Retinal pigment epithelial cell (primary cell): ENCODE results near the gene HORMAD2.
A peak's percentile ranks its signal among the peaks of the same experiment; 100 is the strongest.

Experiments
- DNase-seq: peaks from one replicate; pipeline ENCODE4 v3.0.0-alpha.2; 2010; ENCODE audit warnings: low read depth
- H3K4me3 ChIP-seq: 2 replicates; pipeline ENCODE4 v1.5.1; 2011; ENCODE audit warnings: mild to moderate bottlenecking, low read length, control low read depth, moderate library complexity
- CTCF ChIP-seq: conservative IDR thresholded peaks from 2 replicates; pipeline ENCODE4 v1.5.1; 2011; ENCODE audit warnings: low read depth, low read length, control low read depth, inconsistent platforms

HORMAD2 gene

GRCh38 chr22:30176431-30176830, 96.2 kb downstream of the HORMAD2 start:
- H3K4me3 ChIP-seq: no peak overlapping the region
- no peak for DNase-seq
- TF ChIP-seq CTCF: no peak

DNA sequence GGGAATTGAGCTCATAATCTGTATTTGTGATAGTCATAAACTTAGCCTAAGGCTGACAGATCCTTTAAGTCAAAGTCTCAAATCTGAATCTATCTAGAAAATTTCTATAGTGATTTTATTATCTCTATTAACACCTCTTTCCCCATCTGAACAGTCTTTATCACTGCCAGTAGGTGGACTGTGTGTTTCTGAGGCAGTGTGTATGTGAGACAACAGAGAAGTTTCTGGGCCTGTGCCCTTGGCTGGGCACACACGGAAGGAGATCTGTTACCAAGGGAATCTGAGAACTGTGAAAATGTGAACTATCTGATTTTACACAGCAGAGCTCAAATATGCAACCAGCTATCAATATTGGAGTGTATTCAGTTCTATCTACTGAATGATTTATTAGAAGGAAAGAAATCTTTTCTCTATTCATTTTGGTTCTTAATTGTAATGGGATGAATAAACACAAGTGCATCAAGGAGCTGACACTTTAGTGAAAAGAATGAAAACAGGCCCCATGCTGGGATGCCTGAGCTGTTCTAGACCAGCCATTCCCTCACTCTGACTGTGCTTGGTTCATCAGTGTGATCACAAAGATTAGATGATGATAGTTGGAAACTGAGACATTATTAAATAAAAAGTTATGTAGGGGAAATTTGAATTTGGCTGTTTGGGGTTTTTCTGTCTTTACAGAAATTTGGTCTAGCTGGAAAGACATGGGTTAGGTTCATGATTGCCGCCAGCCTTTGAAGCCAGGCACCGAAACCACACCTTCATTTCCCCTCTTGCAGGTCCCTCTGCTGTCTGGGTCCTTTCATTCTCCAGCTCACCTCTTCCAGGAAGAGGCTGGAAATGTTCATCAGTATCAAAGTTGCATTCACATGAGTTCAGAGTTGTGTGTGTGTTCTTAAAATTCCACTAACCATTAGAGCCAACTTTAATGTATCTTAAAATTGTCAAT, 98.2 kb downstream of the HORMAD2 start:
- no peak for DNase-seq
- no peak overlapping the region for H3K4me3 ChIP-seq
- TF ChIP-seq CTCF: peak; percentile 25

DNA sequence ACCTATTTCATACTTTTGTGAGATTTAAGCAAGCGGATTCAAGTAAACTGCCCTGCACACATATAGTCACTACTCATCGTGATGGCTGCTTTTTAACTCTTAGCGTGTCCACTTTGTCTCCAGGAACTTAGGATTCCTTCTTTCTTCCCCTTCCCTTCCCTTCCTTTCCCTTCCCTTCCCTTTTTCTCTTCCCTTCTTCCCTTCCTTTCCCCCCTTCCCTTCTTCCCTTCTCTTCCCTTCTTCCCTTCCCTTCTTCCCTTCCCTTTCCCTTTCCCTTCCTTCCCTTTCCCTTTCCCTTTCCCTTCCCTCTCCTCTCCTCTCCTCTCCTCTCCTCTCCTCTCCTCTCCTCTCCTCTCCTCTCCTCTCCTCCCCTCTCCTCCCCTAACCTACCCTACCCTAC, 100.4 kb downstream of the HORMAD2 start:
- H3K4me3 ChIP-seq: no peak overlapping the region
- no peak for TF ChIP-seq CTCF
- no peak for DNase-seq

DNA sequence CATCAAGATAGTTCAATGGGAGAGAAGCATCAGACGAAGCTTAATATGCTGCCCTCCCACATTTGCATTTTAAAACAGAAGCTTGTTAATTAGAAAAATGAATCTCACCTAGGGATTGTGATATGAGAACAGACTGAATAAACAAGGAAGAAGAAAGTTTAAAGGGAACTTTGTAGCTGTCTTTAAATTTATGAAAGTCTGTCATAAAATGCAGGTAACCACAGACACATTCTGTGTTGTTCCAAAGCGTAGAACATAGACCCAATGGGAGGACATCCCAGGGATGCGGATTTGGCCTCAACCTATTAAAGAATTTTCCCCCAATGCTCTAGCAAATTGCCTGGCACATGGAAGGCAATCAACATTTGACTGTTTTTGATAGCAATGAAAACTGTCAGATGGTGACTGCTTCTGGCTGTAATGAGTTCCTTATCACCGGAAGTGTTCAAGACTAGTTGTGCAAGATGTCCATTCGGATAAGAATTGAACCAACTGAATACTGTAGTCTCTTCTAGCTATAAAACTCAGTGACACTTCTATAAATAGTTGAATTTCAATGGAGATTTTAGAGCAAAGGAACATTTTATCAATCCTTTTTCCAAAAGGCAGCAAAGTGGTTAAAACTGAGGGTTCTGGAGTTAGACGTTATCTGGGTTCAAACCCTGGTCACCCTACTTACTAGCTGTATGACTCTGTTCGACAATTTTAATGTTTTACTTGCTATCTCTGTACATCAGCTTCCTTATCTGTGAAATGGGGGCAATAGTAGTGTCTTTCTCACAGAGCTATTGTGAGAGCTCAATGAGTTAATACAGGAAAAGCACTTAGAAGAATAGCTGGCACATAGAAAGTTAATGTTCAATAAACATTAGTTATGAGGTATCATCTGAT, 101.4 kb downstream of the HORMAD2 start:
- TF ChIP-seq CTCF: no peak
- H3K4me3 ChIP-seq: no peak overlapping the region
- no peak for DNase-seq

DNA sequence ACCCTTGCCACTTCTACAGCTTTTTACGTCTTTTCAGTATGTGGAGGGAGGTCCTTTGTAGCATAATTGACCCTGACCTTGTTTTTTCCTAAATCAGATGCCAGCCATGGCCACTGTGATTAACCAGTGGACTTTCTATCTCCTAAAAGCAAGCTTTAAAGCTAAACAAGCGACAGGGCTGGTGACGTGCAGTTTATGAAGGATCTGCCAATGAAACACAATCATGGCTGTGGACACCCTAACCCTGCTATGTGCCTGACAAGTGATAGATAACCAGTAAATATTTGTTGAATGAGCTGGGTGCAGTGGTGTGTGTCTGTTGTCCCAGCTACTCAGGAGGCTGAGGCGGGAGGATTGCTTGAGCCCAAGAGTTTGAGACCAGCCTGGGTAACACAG, 102.1 kb downstream of the HORMAD2 start:
- no peak for DNase-seq
- H3K4me3 ChIP-seq: no peak overlapping the region
- no peak for TF ChIP-seq CTCF

DNA sequence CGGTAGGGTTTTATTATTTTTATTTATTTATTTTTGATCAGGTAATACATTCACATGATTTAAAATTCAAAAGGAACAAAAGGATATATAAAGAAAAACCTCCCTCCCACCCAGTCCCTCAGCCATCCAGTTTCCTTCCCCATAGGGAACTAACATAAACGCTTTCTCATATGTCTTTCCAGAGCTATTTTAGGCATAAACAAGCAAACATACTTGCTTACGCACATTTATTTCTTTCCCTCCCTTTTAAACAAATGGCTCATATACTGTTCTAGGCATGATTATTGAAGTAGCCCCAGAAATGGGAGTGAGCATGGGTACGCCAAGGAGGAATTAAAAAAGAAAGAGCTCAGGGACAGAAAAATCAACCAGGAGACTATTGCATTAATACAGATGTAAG, 102.6 kb downstream of the HORMAD2 start:
- TF ChIP-seq CTCF: no peak
- no peak overlapping the region for H3K4me3 ChIP-seq
- no peak for DNase-seq
